Stomach (tissue), 4 donors: Measurements from ENCODE around the gene IVD.

Experiments used
- POLR2A ChIP-seq, 4 donors: fragments of 450-650 bp; IDR thresholded peaks; one replicate each; pipeline ENCODE4 v1.6.1; 2016; ENCODE audit warnings: antibody characterized with exemption in 4 of 4, control low read depth in 2 of 4, mild to moderate bottlenecking in 1 of 4, moderate library complexity in 1 of 4
- POLR2AphosphoS5 ChIP-seq, 3 donors: sonication (generic); formaldehyde crosslinking; IDR thresholded peaks; one replicate each; pipeline ENCODE4 v1.6.1; 2016; ENCODE audit warnings: antibody characterized with exemption in 3 of 3

- TF ChIP-seq POLR2A (IDR thresholded peaks at IDR 0.05), result no peak
- TF ChIP-seq POLR2AphosphoS5 (IDR thresholded peaks at IDR 0.05), result no peak
Observed at GRCh38 chr15:40429068-40429710, 23.6 kb downstream of the IVD start.
